Neural crest cell (in vitro differentiated cells): ENCODE measurements around the gene CPE. TPM values are rescaled to one million over a fixed set of nuclear protein-coding genes. Genes with fewer than 3 reads are reported as not detected.
A peak's percentile ranks its signal among the peaks of the same experiment; 100 is the strongest.

Experiments
- DNase-seq: peaks from one replicate; pipeline ENCODE4 v3.0.0; 2021; ENCODE audit warnings: low read depth, mixed read lengths, low spot score
- H3K27ac Mint-ChIP-seq: one replicate; pipeline ENCODE4 v1.8.0; 2021; ENCODE audit warnings: mild to moderate bottlenecking, mixed read lengths; ENCODE audit not compliant: unreplicated experiment
- H3K27me3 Mint-ChIP-seq: 2 replicates; pipeline ENCODE4 v1.8.0; 2021; ENCODE audit warnings: low read depth, mild to moderate bottlenecking, mixed read lengths
- H3K36me3 Mint-ChIP-seq: 2 replicates; pipeline ENCODE4 v1.8.0; 2021; ENCODE audit warnings: low read depth, mild to moderate bottlenecking, mixed read lengths
- H3K4me1 Mint-ChIP-seq: 2 replicates; pipeline ENCODE4 v1.8.0; 2021; ENCODE audit warnings: mixed read lengths
- H3K4me3 Mint-ChIP-seq: one replicate; pipeline ENCODE4 v1.8.0; 2021; ENCODE audit warnings: mild to moderate bottlenecking, mixed read lengths
- H3K9me3 Mint-ChIP-seq: 2 replicates; pipeline ENCODE4 v1.8.0; 2021; ENCODE audit warnings: mixed read lengths
- total RNA-seq: library from RNA; stranded (reverse); gene quantifications from 2 replicates; pipeline ENCODE4 v1.2.1, GENCODE V29; 2021
- TF ChIP-seq, protein P1 (sequence below): fragments of 200-600 bp; sonication (generic); conservative IDR thresholded peaks from 2 replicates; pipeline ENCODE4 v1.5.0; 2021; ENCODE audit warnings: antibody characterized with exemption, mild to moderate bottlenecking

The CPE gene
- total RNA-seq, 1 donor from 2014 or later, result 65.2 TPM

DNA sequence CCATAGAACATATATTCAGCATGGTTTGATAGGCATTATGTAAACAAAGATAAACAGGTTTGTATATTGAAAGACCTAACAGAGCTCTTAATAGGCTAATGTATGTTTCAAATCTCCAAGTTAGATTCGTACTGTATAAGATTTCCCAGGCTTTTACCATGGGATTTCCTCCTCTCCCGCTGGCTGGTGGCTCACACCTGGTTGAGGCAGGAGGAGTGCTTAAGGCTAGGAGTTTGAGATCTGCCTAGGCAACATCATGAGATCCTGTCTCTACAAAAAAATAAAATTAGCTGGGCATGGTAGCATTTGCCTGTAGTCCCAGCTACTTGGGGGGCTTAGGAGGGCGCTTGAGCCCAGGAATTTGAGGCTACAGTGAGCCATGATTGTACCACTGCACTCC is 5.4 kb downstream of the CPE start:
- TF ChIP-seq, protein P1, sequence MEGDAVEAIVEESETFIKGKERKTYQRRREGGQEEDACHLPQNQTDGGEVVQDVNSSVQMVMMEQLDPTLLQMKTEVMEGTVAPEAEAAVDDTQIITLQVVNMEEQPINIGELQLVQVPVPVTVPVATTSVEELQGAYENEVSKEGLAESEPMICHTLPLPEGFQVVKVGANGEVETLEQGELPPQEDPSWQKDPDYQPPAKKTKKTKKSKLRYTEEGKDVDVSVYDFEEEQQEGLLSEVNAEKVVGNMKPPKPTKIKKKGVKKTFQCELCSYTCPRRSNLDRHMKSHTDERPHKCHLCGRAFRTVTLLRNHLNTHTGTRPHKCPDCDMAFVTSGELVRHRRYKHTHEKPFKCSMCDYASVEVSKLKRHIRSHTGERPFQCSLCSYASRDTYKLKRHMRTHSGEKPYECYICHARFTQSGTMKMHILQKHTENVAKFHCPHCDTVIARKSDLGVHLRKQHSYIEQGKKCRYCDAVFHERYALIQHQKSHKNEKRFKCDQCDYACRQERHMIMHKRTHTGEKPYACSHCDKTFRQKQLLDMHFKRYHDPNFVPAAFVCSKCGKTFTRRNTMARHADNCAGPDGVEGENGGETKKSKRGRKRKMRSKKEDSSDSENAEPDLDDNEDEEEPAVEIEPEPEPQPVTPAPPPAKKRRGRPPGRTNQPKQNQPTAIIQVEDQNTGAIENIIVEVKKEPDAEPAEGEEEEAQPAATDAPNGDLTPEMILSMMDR, result no peak
- Mint-ChIP-seq H3K36me3 (no peaks in the 10 kb centered on the region), H3K9me3 (no peaks in the 10 kb centered on the region), H3K4me3 (peak overlapping the region; percentile 31), H3K4me1 (peaks cover 55% of the 10 kb centered on the region), H3K27ac (no peak overlapping the region), H3K27me3 (peaks cover 5% of the 10 kb centered on the region)
- DNase-seq, result no peak

DNA sequence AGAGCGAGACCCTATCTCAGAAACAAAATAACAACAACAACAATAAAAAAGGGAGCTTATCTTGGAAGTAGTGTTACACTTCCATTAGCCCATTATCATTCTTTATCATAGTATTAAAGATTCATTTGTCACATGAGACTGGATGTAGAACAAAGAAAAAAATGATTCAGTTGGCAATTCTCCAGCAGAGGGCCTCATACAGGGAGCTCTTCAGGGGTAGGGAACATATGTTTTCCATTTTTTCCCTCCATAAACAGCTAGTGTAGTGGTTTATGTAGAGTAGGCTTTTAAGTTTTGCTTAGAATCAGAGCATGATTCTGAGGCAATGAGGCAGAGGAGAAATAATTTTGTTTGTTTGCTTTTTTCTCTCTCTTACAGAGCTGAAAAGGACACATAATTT is 5.8 kb downstream of the CPE start:
- Mint-ChIP-seq H3K4me1 (peaks cover 54% of the 10 kb centered on the region), H3K27ac (no peak overlapping the region), H3K36me3 (no peaks in the 10 kb centered on the region), H3K27me3 (peaks cover 5% of the 10 kb centered on the region), H3K4me3 (no peak overlapping the region), H3K9me3 (no peaks in the 10 kb centered on the region)
- no peak for DNase-seq
- TF ChIP-seq, protein P1, result peak; percentile 52

DNA sequence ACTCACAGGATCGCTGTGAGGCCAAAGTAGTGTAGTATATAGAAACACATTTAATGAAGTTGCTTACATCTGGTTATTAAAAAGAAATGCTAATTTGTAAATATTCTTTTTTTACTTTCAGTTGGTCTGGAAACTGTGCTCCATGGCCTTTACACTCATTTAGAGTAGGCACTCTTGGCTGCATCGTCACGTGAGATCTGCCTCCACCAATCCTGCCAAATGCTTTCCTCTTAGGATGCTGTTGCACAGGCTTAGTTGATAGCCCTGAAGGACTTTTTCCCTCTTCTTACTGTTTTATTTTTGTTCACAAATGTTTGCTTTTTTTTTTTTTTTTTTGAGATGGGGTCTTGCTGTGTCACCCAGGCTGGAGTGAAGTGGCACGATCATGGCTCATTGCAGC is 6.3 kb downstream of the CPE start:
- Mint-ChIP-seq H3K27me3 (peaks cover under 1% of the 10 kb centered on the region), H3K27ac (no peak overlapping the region), H3K4me1 (peaks cover 49% of the 10 kb centered on the region), H3K4me3 (no peak overlapping the region), H3K9me3 (no peaks in the 10 kb centered on the region), H3K36me3 (no peaks in the 10 kb centered on the region)
- TF ChIP-seq, protein P1, result no peak
- DNase-seq, result no peak

DNA sequence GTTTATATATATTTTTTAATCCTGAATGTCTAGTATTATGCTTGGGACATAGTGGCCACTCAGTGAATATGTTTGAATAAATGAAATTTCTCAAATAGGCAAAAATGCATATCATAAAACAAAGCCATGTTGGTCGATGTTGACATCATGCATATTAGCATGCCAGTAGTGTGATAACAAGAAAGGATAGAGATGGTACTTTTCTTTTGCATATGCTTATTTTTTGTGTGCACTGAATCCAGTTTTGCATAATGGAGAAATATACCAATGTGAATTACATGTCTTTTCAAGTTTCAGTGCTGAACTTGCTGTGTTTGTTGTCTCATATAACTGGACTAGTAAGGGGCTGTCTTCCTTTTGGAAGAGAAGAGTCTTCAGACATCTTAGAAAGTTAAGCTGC is 7.5 kb downstream of the CPE start:
- no peak overlapping the region for H3K27ac Mint-ChIP-seq
- H3K9me3 Mint-ChIP-seq, result no peaks in the 10 kb centered on the region
- peaks cover 39% of the 10 kb centered on the region for H3K4me1 Mint-ChIP-seq
- DNase-seq, result no peak
- no peak overlapping the region for H3K4me3 Mint-ChIP-seq
- H3K36me3 Mint-ChIP-seq, result no peaks in the 10 kb centered on the region
- H3K27me3 Mint-ChIP-seq, result no peaks in the 10 kb centered on the region
- TF ChIP-seq, protein P1, result no peak

DNA sequence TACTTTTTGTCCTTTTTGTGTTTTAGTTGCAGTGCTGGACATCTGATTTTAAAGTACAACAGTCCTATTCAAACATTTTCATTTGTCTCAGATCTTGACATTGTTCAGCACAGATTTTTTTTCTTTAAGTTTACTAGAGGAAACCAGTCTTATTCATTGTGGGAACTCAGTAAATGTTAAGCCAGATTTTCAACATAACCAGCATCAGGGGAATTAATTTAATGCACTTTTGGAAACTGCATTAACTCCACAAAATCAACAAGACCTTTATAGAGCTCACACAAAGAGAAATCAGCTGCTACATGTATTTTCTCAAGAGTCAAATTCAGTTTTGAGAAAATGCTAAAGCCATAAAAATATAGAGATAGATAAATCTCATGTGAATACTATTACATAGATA is 9.9 kb downstream of the CPE start:
- H3K9me3 Mint-ChIP-seq, result no peaks in the 10 kb centered on the region
- H3K27me3 Mint-ChIP-seq, result no peaks in the 10 kb centered on the region
- no peak overlapping the region for H3K4me3 Mint-ChIP-seq
- H3K36me3 Mint-ChIP-seq, result peaks cover 2% of the 10 kb centered on the region
- TF ChIP-seq, protein P1, result no peak
- DNase-seq, result no peak
- peaks cover 23% of the 10 kb centered on the region for H3K4me1 Mint-ChIP-seq
- H3K27ac Mint-ChIP-seq, result no peak overlapping the region

DNA sequence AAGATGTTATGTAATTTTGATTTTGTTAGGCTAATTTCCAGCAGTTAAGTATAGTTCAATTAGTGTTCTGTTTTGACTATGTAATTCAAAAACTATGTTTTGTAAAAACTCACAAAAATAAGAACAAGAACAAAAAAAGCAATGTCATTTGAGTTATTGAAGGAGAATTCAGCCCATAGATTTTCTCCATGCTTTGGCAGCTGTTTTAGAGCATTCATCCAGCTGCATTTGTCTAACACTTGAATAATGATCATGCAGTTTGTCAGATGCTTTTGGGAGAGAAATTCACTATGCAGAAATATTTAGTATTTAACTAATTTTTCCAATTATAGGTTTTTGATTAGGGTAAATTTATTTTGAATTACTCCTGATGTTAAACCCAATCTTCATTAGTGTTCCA is 14.2 kb downstream of the CPE start:
- TF ChIP-seq, protein P1, result no peak
- no peak overlapping the region for H3K4me3 Mint-ChIP-seq
- H3K27ac Mint-ChIP-seq, result no peak overlapping the region
- H3K4me1 Mint-ChIP-seq, result no peaks in the 10 kb centered on the region
- no peaks in the 10 kb centered on the region for H3K9me3 Mint-ChIP-seq
- H3K36me3 Mint-ChIP-seq, result peaks cover 3% of the 10 kb centered on the region
- no peaks in the 10 kb centered on the region for H3K27me3 Mint-ChIP-seq
- no peak for DNase-seq
